ENCODE results near the gene KCNMA1. TPM values are rescaled to one million over a fixed set of nuclear protein-coding genes. Genes with fewer than 3 reads are reported as not detected.

Gene KCNMA1
- total RNA-seq, 4 donors from 2014 or later = 66.8 to 96.5 (median 78.9) TPM

- Histone ChIP-seq H3K4me1 (peaks cover 54 to 65% of the 10 kb centered on the region in 2 donors), H3K4me3 (no peak overlapping the region), H3K9me3 (no peaks in the 10 kb centered on the region), H3K27ac (peak overlapping the region in 2 of 4 donors; percentile 10 to 29), H3K36me3 (no peaks in the 10 kb centered on the region), H3K27me3 (no peaks in the 10 kb centered on the region)
- intact Hi-C loops (cut with DNase I; ENCODE audit: low total_unique reads) = no loop called here
- DNase-seq = no peak
- TF ChIP-seq POLR2A (IDR thresholded peaks at IDR 0.05) = no peak
- TF ChIP-seq, protein P1, sequence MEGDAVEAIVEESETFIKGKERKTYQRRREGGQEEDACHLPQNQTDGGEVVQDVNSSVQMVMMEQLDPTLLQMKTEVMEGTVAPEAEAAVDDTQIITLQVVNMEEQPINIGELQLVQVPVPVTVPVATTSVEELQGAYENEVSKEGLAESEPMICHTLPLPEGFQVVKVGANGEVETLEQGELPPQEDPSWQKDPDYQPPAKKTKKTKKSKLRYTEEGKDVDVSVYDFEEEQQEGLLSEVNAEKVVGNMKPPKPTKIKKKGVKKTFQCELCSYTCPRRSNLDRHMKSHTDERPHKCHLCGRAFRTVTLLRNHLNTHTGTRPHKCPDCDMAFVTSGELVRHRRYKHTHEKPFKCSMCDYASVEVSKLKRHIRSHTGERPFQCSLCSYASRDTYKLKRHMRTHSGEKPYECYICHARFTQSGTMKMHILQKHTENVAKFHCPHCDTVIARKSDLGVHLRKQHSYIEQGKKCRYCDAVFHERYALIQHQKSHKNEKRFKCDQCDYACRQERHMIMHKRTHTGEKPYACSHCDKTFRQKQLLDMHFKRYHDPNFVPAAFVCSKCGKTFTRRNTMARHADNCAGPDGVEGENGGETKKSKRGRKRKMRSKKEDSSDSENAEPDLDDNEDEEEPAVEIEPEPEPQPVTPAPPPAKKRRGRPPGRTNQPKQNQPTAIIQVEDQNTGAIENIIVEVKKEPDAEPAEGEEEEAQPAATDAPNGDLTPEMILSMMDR (IDR thresholded peaks at IDR 0.05 in 4 of 5, conservative IDR thresholded peaks at IDR 0.05 in 1 of 5) = no peak
- in situ Hi-C loops (cut with MboI; ENCODE audit: low sequenced_read_pairs in 4 of 4) = no loop called here
- no peak for ATAC-seq
These were observed 126.9 kb downstream of the KCNMA1 start for GRCh38 chr10:77510695-77511094.

DNA sequence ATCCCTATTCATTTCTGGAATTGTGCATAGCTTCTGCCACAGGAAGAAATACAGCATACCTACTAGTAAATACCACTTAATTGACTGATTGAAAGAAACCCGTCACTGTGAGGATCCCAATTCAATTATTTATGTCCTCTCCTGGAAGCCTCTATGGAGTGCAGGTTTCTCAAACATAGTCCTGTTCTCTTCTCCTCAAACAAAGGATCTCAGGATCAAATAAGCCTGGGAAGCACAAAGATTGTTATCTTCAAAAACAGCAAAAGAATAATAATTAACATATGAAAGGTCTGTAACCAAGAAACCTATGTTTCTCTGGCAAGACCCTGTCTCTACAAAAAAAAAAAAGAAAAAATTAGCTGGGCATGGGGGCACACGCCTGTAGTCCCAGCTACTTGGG is 127.3 kb downstream of the KCNMA1 start:
- Histone ChIP-seq H3K4me3 (no peak overlapping the region), H3K9me3 (no peaks in the 10 kb centered on the region), H3K27ac (peak overlapping the region in 2 of 4 donors; percentile 10 to 29), H3K36me3 (no peaks in the 10 kb centered on the region), H3K27me3 (no peaks in the 10 kb centered on the region), H3K4me1 (peaks cover 53 to 65% of the 10 kb centered on the region in 2 donors)
- DNase-seq (no peak), ATAC-seq (no peak)
- TF ChIP-seq POLR2A (IDR thresholded peaks at IDR 0.05) = no peak
- TF ChIP-seq, protein P1 (IDR thresholded peaks at IDR 0.05 in 4 of 5, conservative IDR thresholded peaks at IDR 0.05 in 1 of 5) = no peak
- in situ Hi-C loops (cut with MboI; ENCODE audit: low sequenced_read_pairs in 4 of 4) = no loop called here
- intact Hi-C loops (cut with DNase I; ENCODE audit: low total_unique reads) = no loop called here

DNA sequence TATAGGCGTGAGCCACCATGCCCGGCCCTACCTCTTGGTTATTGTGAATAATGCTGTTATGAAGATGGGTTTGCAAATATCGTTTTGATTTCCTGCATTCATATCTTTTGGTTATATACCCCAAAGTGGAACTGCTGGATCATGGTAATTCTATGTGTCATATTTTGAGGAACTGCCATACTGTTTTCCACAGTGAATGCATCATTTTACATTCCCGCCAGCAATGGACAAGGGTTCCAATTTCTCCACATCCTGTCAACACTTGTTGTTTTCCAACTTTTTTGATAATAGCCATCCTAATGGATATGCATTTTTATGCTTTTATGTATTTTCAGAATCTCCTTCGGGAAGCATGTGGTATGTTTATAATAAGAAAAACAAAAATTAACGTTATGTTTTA is 128.2 kb downstream of the KCNMA1 start:
- peaks cover 45 to 57% of the 10 kb centered on the region in 2 donors for H3K4me1 ChIP-seq
- ATAC-seq (no peak), DNase-seq (no peak)
- H3K4me3 ChIP-seq = no peak overlapping the region
- no peaks in the 10 kb centered on the region for H3K27me3 ChIP-seq
- no peak overlapping the region for H3K27ac ChIP-seq
- no peaks in the 10 kb centered on the region for H3K9me3 ChIP-seq
- intact Hi-C loops (cut with DNase I; ENCODE audit: low total_unique reads) = no loop called here
- TF ChIP-seq, protein P1 (IDR thresholded peaks at IDR 0.05 in 4 of 5, conservative IDR thresholded peaks at IDR 0.05 in 1 of 5) = no peak
- no peak for TF ChIP-seq POLR2A (IDR thresholded peaks at IDR 0.05)
- H3K36me3 ChIP-seq = no peaks in the 10 kb centered on the region
- in situ Hi-C loops (cut with MboI; ENCODE audit: low sequenced_read_pairs in 4 of 4) = no loop called here

GRCh38 chr10:77507291-77507880 is 130.2 kb downstream of the KCNMA1 start:
- Histone ChIP-seq H3K4me3 (no peak overlapping the region), H3K4me1 (peaks cover 25 to 38% of the 10 kb centered on the region in 2 donors), H3K27me3 (no peaks in the 10 kb centered on the region), H3K27ac (peak overlapping the region in 1 of 4 donors; percentile 43), H3K36me3 (no peaks in the 10 kb centered on the region), H3K9me3 (no peaks in the 10 kb centered on the region)
- ATAC-seq (peak in 1 of 2 donors; percentile 28), DNase-seq (no peak)
- intact Hi-C loops (cut with DNase I; ENCODE audit: low total_unique reads) = no loop called here
- in situ Hi-C loops (cut with MboI; ENCODE audit: low sequenced_read_pairs in 4 of 4) = no loop called here
- no peak for TF ChIP-seq POLR2A (IDR thresholded peaks at IDR 0.05)
- TF ChIP-seq, protein P1 (IDR thresholded peaks at IDR 0.05 in 4 of 5, conservative IDR thresholded peaks at IDR 0.05 in 1 of 5) = no peak
